Measurements from ENCODE around the gene STARD13. TPM values are rescaled to one million over a fixed set of nuclear protein-coding genes. Genes with fewer than 3 reads are reported as not detected.

Gene STARD13
- total RNA-seq, 1 donor from 2014 or later, result 2.0 TPM

GRCh38 chr13:33183431-33184111 lies 102.0 kb downstream of the STARD13 start:
- no peak overlapping the region for H3K4me2 ChIP-seq
- no peaks in the 10 kb centered on the region for H3K9me3 ChIP-seq (ENCODE audit: low read depth)
- no peak overlapping the region for H3K27ac ChIP-seq
- peaks cover 24% of the 10 kb centered on the region for H3K27me3 ChIP-seq
- H3K9ac ChIP-seq, result no peak overlapping the region
- H3K79me2 ChIP-seq (ENCODE audit: low read depth), result no peaks in the 10 kb centered on the region
- H2AFZ ChIP-seq (replicated peaks), result no peak overlapping the region
- H3K36me3 ChIP-seq, result no peaks in the 10 kb centered on the region
- DNase-seq (ENCODE audit: low spot score), result no peak
- H3F3A ChIP-seq (ENCODE audit: low read depth), result no peaks in the 10 kb centered on the region
- H3K9me3 Mint-ChIP-seq, result no peaks in the 10 kb centered on the region
- H3K36me3 Mint-ChIP-seq, result peaks cover 3% of the 10 kb centered on the region
- peaks cover 12% of the 10 kb centered on the region for H3K4me1 ChIP-seq
- no peaks in the 10 kb centered on the region for H4K20me1 ChIP-seq (ENCODE audit: low read depth)
- no peak overlapping the region for H3K27ac Mint-ChIP-seq
- H3K4me1 Mint-ChIP-seq, result peaks cover 22% of the 10 kb centered on the region
- H3K4me3 Mint-ChIP-seq, result no peak overlapping the region
- TF ChIP-seq, protein P1, sequence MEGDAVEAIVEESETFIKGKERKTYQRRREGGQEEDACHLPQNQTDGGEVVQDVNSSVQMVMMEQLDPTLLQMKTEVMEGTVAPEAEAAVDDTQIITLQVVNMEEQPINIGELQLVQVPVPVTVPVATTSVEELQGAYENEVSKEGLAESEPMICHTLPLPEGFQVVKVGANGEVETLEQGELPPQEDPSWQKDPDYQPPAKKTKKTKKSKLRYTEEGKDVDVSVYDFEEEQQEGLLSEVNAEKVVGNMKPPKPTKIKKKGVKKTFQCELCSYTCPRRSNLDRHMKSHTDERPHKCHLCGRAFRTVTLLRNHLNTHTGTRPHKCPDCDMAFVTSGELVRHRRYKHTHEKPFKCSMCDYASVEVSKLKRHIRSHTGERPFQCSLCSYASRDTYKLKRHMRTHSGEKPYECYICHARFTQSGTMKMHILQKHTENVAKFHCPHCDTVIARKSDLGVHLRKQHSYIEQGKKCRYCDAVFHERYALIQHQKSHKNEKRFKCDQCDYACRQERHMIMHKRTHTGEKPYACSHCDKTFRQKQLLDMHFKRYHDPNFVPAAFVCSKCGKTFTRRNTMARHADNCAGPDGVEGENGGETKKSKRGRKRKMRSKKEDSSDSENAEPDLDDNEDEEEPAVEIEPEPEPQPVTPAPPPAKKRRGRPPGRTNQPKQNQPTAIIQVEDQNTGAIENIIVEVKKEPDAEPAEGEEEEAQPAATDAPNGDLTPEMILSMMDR (IDR thresholded peaks at IDR 0.05), result no peak
- no peak for TF ChIP-seq EZH2phosphoT487 (IDR thresholded peaks at IDR 0.05)
- TF ChIP-seq EZH2 (IDR thresholded peaks at IDR 0.05), result no peak
- H3K4me3 ChIP-seq, result no peak overlapping the region
- peaks cover 2% of the 10 kb centered on the region for H3K27me3 Mint-ChIP-seq (ENCODE audit: insufficient read depth, low read depth)

GRCh38 chr13:33182729-33183128 lies 102.8 kb downstream of the STARD13 start:
- H3K4me1 ChIP-seq, result peaks cover 12% of the 10 kb centered on the region
- H3K4me2 ChIP-seq, result no peak overlapping the region
- H3K27me3 Mint-ChIP-seq (ENCODE audit: insufficient read depth, low read depth), result peaks cover 2% of the 10 kb centered on the region
- H3K9me3 ChIP-seq (ENCODE audit: low read depth), result no peaks in the 10 kb centered on the region
- peaks cover 32% of the 10 kb centered on the region for H3K27me3 ChIP-seq
- H4K20me1 ChIP-seq (ENCODE audit: low read depth), result no peaks in the 10 kb centered on the region
- no peak overlapping the region for H3K27ac Mint-ChIP-seq
- H2AFZ ChIP-seq (replicated peaks), result no peak overlapping the region
- no peaks in the 10 kb centered on the region for H3K36me3 ChIP-seq
- TF ChIP-seq, protein P1 (IDR thresholded peaks at IDR 0.05), result no peak
- no peak for TF ChIP-seq EZH2phosphoT487 (IDR thresholded peaks at IDR 0.05)
- TF ChIP-seq EZH2 (IDR thresholded peaks at IDR 0.05), result no peak
- no peaks in the 10 kb centered on the region for H3K9me3 Mint-ChIP-seq
- H3K27ac ChIP-seq, result no peak overlapping the region
- H3K4me1 Mint-ChIP-seq, result peaks cover 22% of the 10 kb centered on the region
- no peak overlapping the region for H3K4me3 ChIP-seq
- H3K79me2 ChIP-seq (ENCODE audit: low read depth), result no peaks in the 10 kb centered on the region
- no peak for DNase-seq (ENCODE audit: low spot score)
- peaks cover 3% of the 10 kb centered on the region for H3K36me3 Mint-ChIP-seq
- H3F3A ChIP-seq (ENCODE audit: low read depth), result no peaks in the 10 kb centered on the region
- H3K9ac ChIP-seq, result no peak overlapping the region
- H3K4me3 Mint-ChIP-seq, result no peak overlapping the region

- H3K27ac ChIP-seq, result no peak overlapping the region
- peaks cover 6% of the 10 kb centered on the region for H3K4me1 ChIP-seq
- no peak overlapping the region for H2AFZ ChIP-seq (replicated peaks)
- H3K27ac Mint-ChIP-seq, result no peak overlapping the region
- no peak overlapping the region for H3K4me2 ChIP-seq
- TF ChIP-seq EZH2 (IDR thresholded peaks at IDR 0.05) (no peak), EZH2phosphoT487 (IDR thresholded peaks at IDR 0.05) (no peak)
- TF ChIP-seq, protein P1 (IDR thresholded peaks at IDR 0.05), result no peak
- peaks cover 13% of the 10 kb centered on the region for H3K4me1 Mint-ChIP-seq
- H3F3A ChIP-seq (ENCODE audit: low read depth), result no peaks in the 10 kb centered on the region
- H3K4me3 Mint-ChIP-seq, result no peak overlapping the region
- H3K9me3 Mint-ChIP-seq, result no peaks in the 10 kb centered on the region
- H4K20me1 ChIP-seq (ENCODE audit: low read depth), result no peaks in the 10 kb centered on the region
- no peaks in the 10 kb centered on the region for H3K79me2 ChIP-seq (ENCODE audit: low read depth)
- no peak overlapping the region for H3K9ac ChIP-seq
- peaks cover under 1% of the 10 kb centered on the region for H3K36me3 Mint-ChIP-seq
- peaks cover 1% of the 10 kb centered on the region for H3K27me3 Mint-ChIP-seq (ENCODE audit: insufficient read depth, low read depth)
- peaks cover 45% of the 10 kb centered on the region for H3K27me3 ChIP-seq
- no peak overlapping the region for H3K4me3 ChIP-seq
- DNase-seq (ENCODE audit: low spot score), result no peak
- no peaks in the 10 kb centered on the region for H3K36me3 ChIP-seq
- H3K9me3 ChIP-seq (ENCODE audit: low read depth), result no peaks in the 10 kb centered on the region
Measured at GRCh38 chr13:33181264-33181663, 104.3 kb downstream of the STARD13 start.
